ENCODE results near the gene C5orf46.

The C5orf46 gene

GRCh38 chr5:147857302-147858129, 48.8 kb downstream of the C5orf46 start:
- DNase-seq: no peak

DNA sequence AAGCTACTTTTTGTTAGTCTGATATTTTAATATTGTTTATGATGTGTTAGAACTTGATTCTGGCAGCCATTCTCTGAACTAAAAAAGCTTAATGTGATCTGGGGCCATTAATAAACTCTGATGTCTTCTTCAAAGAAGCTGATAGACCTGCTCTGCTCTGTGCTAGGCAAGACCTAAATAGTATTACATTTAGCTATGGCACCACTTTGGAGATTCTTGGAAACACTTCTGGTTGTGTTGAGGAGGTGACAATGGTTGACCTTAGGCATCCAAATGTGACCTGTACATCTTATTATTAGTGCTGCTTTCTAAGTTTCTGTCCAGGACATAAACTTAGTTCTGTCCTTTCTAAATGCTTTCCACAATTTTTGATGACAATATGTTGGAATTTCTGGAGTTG, 49.5 kb downstream of the C5orf46 start:
- no peak for DNase-seq

DNA sequence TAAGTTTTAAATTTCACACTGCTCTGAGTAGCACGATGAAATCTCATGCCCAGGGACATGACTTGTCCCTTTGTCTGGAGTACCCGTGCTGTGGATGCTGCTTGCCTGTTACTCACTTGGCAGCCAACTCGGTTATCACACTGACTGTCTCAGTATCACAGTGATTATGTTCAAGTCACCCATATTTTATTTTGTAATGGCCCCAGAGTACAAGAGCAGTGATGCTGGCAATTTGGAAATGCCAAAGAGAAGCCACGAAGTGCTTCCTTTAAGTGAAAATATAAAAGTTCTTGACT, 50.6 kb downstream of the C5orf46 start:
- no peak for DNase-seq

GRCh38 chr5:147854894-147855773, 51.2 kb downstream of the C5orf46 start:
- DNase-seq: no peak

DNA sequence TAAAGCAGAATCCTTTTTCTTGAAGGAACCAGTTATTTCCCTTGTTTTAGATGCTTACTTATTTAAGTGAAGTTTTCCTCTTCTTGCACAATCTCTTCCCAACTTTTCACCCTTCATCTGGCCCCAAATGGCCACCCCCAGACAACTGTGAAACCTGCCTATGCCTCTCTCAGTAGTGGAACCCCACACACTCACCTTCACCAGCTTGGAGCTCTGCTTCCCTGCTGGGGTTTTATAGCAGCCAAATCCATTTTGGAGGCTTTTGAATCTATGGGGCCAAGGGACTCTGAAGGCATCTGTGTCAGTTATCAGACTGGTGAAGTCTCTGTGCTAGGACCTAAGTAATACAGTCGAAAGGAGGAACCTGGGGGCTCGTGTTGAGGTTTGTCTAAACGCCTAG, 52.0 kb downstream of the C5orf46 start:
- no peak for DNase-seq

- DNase-seq: no peak
Observed at GRCh38 chr5:147853372-147853987, 52.9 kb downstream of the C5orf46 start.

GRCh38 chr5:147852365-147852764, 54.0 kb downstream of the C5orf46 start:
- no peak for DNase-seq

DNA sequence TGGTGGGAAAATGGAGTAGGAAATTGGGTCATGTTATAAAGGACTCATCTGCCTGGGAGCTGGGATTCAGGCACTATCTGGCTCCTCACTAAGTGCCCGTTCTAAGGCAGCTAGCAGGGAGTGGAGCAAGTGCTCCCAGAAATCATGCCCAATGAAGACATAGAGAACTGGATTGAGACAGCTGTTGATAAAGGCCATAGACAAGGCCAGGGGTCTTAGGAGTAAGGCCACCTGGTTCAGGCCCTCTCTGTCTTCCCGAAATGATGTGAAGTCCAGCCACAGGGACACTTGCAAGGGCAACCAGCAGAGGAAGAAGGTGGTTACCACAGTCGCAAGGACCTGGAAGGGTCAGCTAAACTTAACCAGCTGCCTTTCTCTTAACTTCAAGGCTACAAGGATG, 54.8 kb downstream of the C5orf46 start:
- DNase-seq: no peak

- no peak for DNase-seq
Observed at GRCh38 chr5:147849226-147849625, 57.1 kb downstream of the C5orf46 start.

- DNase-seq: no peak
Observed at GRCh38 chr5:147845618-147846017, 60.7 kb downstream of the C5orf46 start.

- DNase-seq: no peak
Observed at GRCh38 chr5:147844846-147845245, 61.5 kb downstream of the C5orf46 start.

DNA sequence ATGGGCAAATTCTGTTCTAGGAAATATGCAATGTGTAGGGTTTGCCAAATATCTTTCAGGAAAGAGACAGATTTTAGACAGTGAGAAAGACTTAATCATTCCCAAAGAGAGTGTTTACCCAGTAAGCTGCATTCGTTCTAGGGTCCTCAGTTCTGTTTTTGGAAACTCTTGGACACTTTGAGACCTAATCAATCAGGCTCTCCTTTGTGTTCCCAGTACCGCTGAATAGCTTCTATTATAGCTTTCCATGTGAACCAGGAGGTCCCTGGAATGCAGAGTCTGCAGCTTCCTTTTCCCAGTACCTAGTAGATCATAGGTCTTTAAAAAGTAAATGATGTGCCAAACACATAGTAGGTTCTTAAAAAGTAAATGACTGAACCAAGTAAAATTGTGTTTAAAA, 63.5 kb downstream of the C5orf46 start:
- no peak for DNase-seq
